Psoas muscle (tissue), 8 donors: ENCODE measurements around the gene PRR29. TPM values are rescaled to one million over a fixed set of nuclear protein-coding genes. Genes with fewer than 3 reads are reported as not detected.
A peak's percentile ranks its signal among the peaks of the same experiment; 100 is the strongest.

Source experiments
- ATAC-seq, 4 donors: fragments of 200-7000 bp; cut with Tn5 transposase; one replicate each; pipeline ENCODE4 v1.9.1; 2020; ENCODE audit warnings: moderate library complexity in 3 of 4, mild to moderate bottlenecking in 2 of 4
- DNase-seq, 2 donors: peaks; one replicate each; pipeline ENCODE4 v3.0.0-alpha.2; 2020
- H3K27ac ChIP-seq: fragments of 200-600 bp; one replicate; pipeline ENCODE4 v1.8.0; 2022
- H3K27me3 ChIP-seq, 3 donors: fragments of 200-600 bp in 1 of 3; one replicate each; pipeline versions ENCODE4 v1.6.1 to v1.8.0; 2013 to 2022; ENCODE audit warnings: low read length in 2 of 3, mild to moderate bottlenecking in 2 of 3, moderate library complexity in 1 of 3; ENCODE audit not compliant: insufficient read depth in 3 of 3
- H3K36me3 ChIP-seq, 2 donors: fragments of 200-600 bp in 1 of 2; one replicate each; pipeline versions ENCODE4 v1.6.1 to v1.8.0; 2013 to 2022; ENCODE audit warnings: low read depth in 1 of 2, mild to moderate bottlenecking in 1 of 2, moderate library complexity in 1 of 2; ENCODE audit not compliant: insufficient read depth in 1 of 2
- H3K4me1 ChIP-seq: fragments of 200-600 bp; one replicate; pipeline ENCODE4 v1.8.0; 2022
- H3K4me3 ChIP-seq: fragments of 200-600 bp; one replicate; pipeline ENCODE4 v1.8.0; 2022; ENCODE audit warnings: mild to moderate bottlenecking
- H3K9me3 ChIP-seq: fragments of 200-600 bp; one replicate; pipeline ENCODE4 v1.8.0; 2022
- WGBS, 3 donors: extraction: QIAGEN DNeasy Blood & Tissue Kit; methylation state at CpG; one replicate each; pipeline versions ENCODE4 v1.1.6 to v1.1.7; 2013; 5-methylcytosine and 5-hydroxymethylcytosine counted together
- intact Hi-C, 2 donors: fragments of 100-400 bp; cut with DNase I; formaldehyde crosslinking; loops; one replicate each; pipeline versions ENCODE4 v1.11.0 to v1.14.2; 2022
- polyA plus RNA-seq, 3 donors: library from polyadenylated mRNA; stranded (reverse); fragments of 200-250 nt; gene quantifications; one replicate each; pipeline ENCODE4 v1.2.3, GENCODE V29; 2013
- total RNA-seq, 4 donors: library from RNA; stranded (reverse); fragmentation: NEBNext Ultra II Directional in 2 of 4; extraction: Animal tissue kit (Norgen Biotek cat#: 25700) in 2 of 4; gene quantifications; one replicate each; pipeline versions ENCODE4 v1.2.1 to v1.2.4, GENCODE V29; 2021 to 2023
- TF ChIP-seq, protein P1 (sequence below): fragments of 200-600 bp; IDR thresholded peaks from one replicate; pipeline ENCODE4 v1.8.0; 2022; ENCODE audit warnings: antibody characterized with exemption
- donor health status: healthy with polysubstance abuse.
- donor health status: DM: no; HTN: no; CAD: no; lungs with moderate emphysema.
- donor health status: Bipolar disorder and iron deficiency.
- donor health status: healthy.
- donor health status: DM: yes; HTN: yes; CAD: no.
- donor health status: DM: no; HTN: no; CAD: no.
- donor health status: DM: no; HTN: no; CAD: no.
- donor health status: DM: yes; HTN: yes; CAD: no.

Gene PRR29
- total and polyA plus RNA-seq, 7 donors: 0.09 to 0.47 (median 0.16) TPM; not detected in 1

DNA sequence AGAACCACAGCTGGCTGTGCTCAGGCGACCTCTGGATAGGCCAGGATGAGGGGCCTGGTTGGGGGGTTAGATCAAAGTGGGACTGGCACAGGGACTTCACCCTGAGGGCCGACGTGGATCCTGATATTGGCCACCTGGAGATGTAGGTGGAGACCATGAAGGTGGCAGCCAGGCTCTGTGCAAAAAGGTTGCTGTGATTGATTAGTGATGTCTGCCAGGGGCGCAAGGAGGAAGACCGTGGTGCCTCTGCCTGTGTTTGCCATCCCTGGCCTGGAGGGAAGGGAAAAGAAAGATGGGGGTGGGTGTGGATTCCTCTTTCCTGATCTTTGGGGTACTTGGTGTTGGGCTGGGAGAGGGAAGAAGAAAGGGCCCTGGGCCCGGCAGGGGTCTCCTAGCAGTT lies 24.9 kb upstream of the PRR29 start:
- no peaks in the 10 kb centered on the region for H3K9me3 ChIP-seq
- WGBS, 3 donors: 85 to 96% (median 90%) methylated on average over 6 of the region's 6 CpGs
- peaks cover 0 to 54% of the 10 kb centered on the region in 2 donors for H3K36me3 ChIP-seq
- H3K4me1 ChIP-seq: peaks cover 66% of the 10 kb centered on the region
- no peak for DNase-seq
- H3K4me3 ChIP-seq: peak overlapping the region; percentile 42
- H3K27ac ChIP-seq: peak overlapping the region; percentile 93
- TF ChIP-seq, protein P1, sequence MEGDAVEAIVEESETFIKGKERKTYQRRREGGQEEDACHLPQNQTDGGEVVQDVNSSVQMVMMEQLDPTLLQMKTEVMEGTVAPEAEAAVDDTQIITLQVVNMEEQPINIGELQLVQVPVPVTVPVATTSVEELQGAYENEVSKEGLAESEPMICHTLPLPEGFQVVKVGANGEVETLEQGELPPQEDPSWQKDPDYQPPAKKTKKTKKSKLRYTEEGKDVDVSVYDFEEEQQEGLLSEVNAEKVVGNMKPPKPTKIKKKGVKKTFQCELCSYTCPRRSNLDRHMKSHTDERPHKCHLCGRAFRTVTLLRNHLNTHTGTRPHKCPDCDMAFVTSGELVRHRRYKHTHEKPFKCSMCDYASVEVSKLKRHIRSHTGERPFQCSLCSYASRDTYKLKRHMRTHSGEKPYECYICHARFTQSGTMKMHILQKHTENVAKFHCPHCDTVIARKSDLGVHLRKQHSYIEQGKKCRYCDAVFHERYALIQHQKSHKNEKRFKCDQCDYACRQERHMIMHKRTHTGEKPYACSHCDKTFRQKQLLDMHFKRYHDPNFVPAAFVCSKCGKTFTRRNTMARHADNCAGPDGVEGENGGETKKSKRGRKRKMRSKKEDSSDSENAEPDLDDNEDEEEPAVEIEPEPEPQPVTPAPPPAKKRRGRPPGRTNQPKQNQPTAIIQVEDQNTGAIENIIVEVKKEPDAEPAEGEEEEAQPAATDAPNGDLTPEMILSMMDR: no peak
- intact Hi-C loops: no loop called here
- no peak for ATAC-seq
- H3K27me3 ChIP-seq: no peaks in the 10 kb centered on the region

GRCh38 chr17:63973930-63974593 lies 24.1 kb upstream of the PRR29 start:
- H3K36me3 ChIP-seq: peaks cover 0 to 51% of the 10 kb centered on the region in 2 donors
- WGBS, 3 donors: 30 to 52% (median 35%) methylated on average over 12 of the region's 12 CpGs
- H3K9me3 ChIP-seq: no peaks in the 10 kb centered on the region
- DNase-seq (peak; percentile 77 to 93), ATAC-seq (peak; percentile 89 to 95 (median 91))
- peaks cover 71% of the 10 kb centered on the region for H3K4me1 ChIP-seq
- no peaks in the 10 kb centered on the region for H3K27me3 ChIP-seq
- TF ChIP-seq, protein P1: no peak
- peak overlapping the region; percentile 42 for H3K4me3 ChIP-seq
- peak overlapping the region; percentile 93 for H3K27ac ChIP-seq
- intact Hi-C loops: no loop called here

DNA sequence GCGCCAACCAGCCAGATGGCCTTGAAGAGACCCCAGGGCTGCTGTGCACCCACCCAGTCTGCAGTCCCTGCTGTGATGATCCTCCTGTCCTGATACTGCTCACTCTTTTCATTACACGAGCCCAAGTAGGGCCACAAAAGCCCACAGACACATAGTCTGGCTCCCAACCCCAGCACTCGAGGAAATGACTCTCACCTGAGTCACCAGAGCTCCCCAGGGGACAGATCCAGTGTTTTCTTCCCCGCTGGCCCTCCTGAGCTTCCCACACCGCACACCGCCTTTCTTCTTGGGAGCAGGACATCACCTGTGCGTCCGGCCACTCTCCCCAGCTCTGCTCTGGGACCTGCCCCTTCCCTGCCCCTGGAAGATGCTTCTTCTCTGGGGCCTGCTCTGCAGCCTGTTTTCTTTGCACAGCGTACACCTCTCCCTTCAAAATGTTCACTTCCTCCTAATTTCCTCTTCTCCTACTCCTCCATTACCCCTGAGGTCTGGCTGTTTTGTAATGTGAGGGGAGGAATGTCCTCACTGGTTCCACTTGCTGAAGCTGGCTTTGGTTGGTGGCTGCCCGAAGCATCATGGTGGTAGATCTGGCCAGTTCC lies 23.5 kb upstream of the PRR29 start:
- TF ChIP-seq, protein P1: no peak
- ATAC-seq: peak; percentile 67 to 77 (median 71)
- intact Hi-C loops: no loop called here
- WGBS, 3 donors: 43 to 53% (median 44%) methylated on average over 10 of the region's 10 CpGs
- peaks cover 70% of the 10 kb centered on the region for H3K4me1 ChIP-seq
- H3K27me3 ChIP-seq: no peaks in the 10 kb centered on the region
- no peaks in the 10 kb centered on the region for H3K9me3 ChIP-seq
- peak overlapping the region; percentile 93 for H3K27ac ChIP-seq
- peak; percentile 42 to 81 for DNase-seq
- peaks cover 0 to 44% of the 10 kb centered on the region in 2 donors for H3K36me3 ChIP-seq
- H3K4me3 ChIP-seq: peak overlapping the region; percentile 25

- Histone ChIP-seq H3K27me3 (no peaks in the 10 kb centered on the region), H3K36me3 (peaks cover 0 to 35% of the 10 kb centered on the region in 2 donors), H3K9me3 (no peaks in the 10 kb centered on the region), H3K27ac (peak overlapping the region; percentile 93), H3K4me3 (no peak overlapping the region), H3K4me1 (peaks cover 77% of the 10 kb centered on the region)
- TF ChIP-seq, protein P1: no peak
- DNase-seq (peak in 1 of 2 donors; percentile 24), ATAC-seq (no peak)
- intact Hi-C loops: no loop called here
- 70 to 94% (median 86%) methylated on average over 2 of the region's 2 CpGs for WGBS, 3 donors
Observed at GRCh38 chr17:63975541-63976092, 22.5 kb upstream of the PRR29 start.
